K562 (cell line): ENCODE results near the gene POLR3GL. TPM values are rescaled to one million over a fixed set of nuclear protein-coding genes. Genes with fewer than 3 reads are reported as not detected.

ENCODE experiments used
- ARID1B ChIP-seq: fragments of 450-650 bp; IDR thresholded peaks from 2 replicates; pipeline ENCODE4 v1.6.1; 2016; ENCODE audit warnings: antibody characterized with exemption, mild to moderate bottlenecking, inconsistent platforms
- ARID3A ChIP-seq: IDR thresholded peaks from 2 replicates; pipeline ENCODE4 v1.6.1; 2012; ENCODE audit warnings: low read depth, low read length, improper control_type of control experiment, borderline replicate concordance
- ELF2 ChIP-seq: fragments of 250-450 bp; sonication (Bioruptor Pico); IDR thresholded peaks from 2 replicates; pipeline ENCODE4 v1.5.0; 2021; ENCODE audit warnings: mild to moderate bottlenecking
- EP300 ChIP-seq: IDR thresholded peaks from 2 replicates; pipeline ENCODE4 v1.6.1; 2012; ENCODE audit warnings: low read length, improper control_type of control experiment
- FOXM1 ChIP-seq, 2 experiments: fragments of 450-650 bp in 1 of 2; sonication (generic) in 1 of 2; formaldehyde crosslinking in 1 of 2; IDR thresholded peaks; 2 replicates each; pipeline versions ENCODE4 v1.6.1 to v1.9.0; 2017 to 2022; ENCODE audit warnings: low read depth in 2 of 2, mild to moderate bottlenecking in 2 of 2, missing genetic modification reagents in 1 of 2, moderate library complexity in 1 of 2
- MLLT1 ChIP-seq, 2 experiments: fragments of 450-650 bp; IDR thresholded peaks; 2 replicates each; pipeline ENCODE4 v1.6.1; 2016
- NFRKB ChIP-seq: fragments of 450-650 bp; IDR thresholded peaks from 2 replicates; pipeline ENCODE4 v1.6.1; 2016; ENCODE audit warnings: low read depth
- NUFIP1 ChIP-seq: fragments of 450-650 bp; IDR thresholded peaks from 2 replicates; pipeline ENCODE4 v1.6.1; 2018; ENCODE audit not compliant: partially characterized antibody
- SMAD1 ChIP-seq: fragments of 150-350 bp; IDR thresholded peaks from 2 replicates; pipeline ENCODE4 v1.6.1; 2014; ENCODE audit warnings: low read length, low read depth; ENCODE audit not compliant: partially characterized antibody
- SMAD3 ChIP-seq: fragments of 450-650 bp; formaldehyde crosslinking; conservative IDR thresholded peaks from 2 replicates; pipeline ENCODE4 v1.4.0; 2020; ENCODE audit warnings: mild to moderate bottlenecking
- SMARCA5 ChIP-seq: fragments of 450-650 bp; IDR thresholded peaks from 2 replicates; pipeline ENCODE4 v1.6.1; 2016
- TBP ChIP-seq: optimal IDR thresholded peaks from 2 replicates; pipeline ENCODE3; 2011; ENCODE audit warnings: low read depth, low read length, improper control_type of control experiment
- THRB ChIP-seq: fragments of 450-650 bp; formaldehyde crosslinking; conservative IDR thresholded peaks from 2 replicates; pipeline ENCODE4 v1.4.0; 2022; ENCODE audit warnings: mild to moderate bottlenecking, missing genetic modification characterization
- TRIM25 ChIP-seq: fragments of 450-650 bp; IDR thresholded peaks from 2 replicates; pipeline ENCODE4 v1.7.0; 2016; ENCODE audit warnings: borderline replicate concordance
- ZBTB5 ChIP-seq: fragments of 450-650 bp; IDR thresholded peaks from 2 replicates; pipeline ENCODE4 v1.6.1; 2017; ENCODE audit warnings: antibody characterized with exemption
- ZEB2 ChIP-seq: fragments of 450-650 bp; IDR thresholded peaks from 2 replicates; pipeline ENCODE4 v1.6.1; 2016
- ZNF445 ChIP-seq: fragments of 250-450 bp; sonication (Bioruptor Pico); IDR thresholded peaks from 2 replicates; pipeline ENCODE4 v1.4.0; 2020; ENCODE audit warnings: low read depth, mild to moderate bottlenecking, moderate library complexity
- ZNF785 ChIP-seq: fragments of 250-450 bp; sonication (Bioruptor Pico); IDR thresholded peaks from 2 replicates; pipeline ENCODE4 v1.4.0; 2020; ENCODE audit warnings: mild to moderate bottlenecking
- ZNF830 ChIP-seq: fragments of 250-450 bp; sonication (Bioruptor Pico); IDR thresholded peaks from 2 replicates; pipeline ENCODE4 v1.5.0; 2021; ENCODE audit warnings: mild to moderate bottlenecking
- polyA plus RNA-seq, 8 experiments: library from polyadenylated mRNA; depleted of rRNA in 4 of 8; stranded (reverse) in 5 of 8; unstranded in 3 of 8; fragments of >200 nt; fragmentation: Nextera tagmentation in 2 of 8; fragmentation: Illumina TruSeq in 1 of 8; extraction: Ambion mirVana in 2 of 8; extraction: Trizol in 1 of 8; gene quantifications; 2 replicates each; pipeline versions ENCODE4 v1.2.1 to v1.2.3, GENCODE V29; 2011 to 2014; ENCODE audit warnings: inconsistent platforms in 1 of 8, missing spikeins in 1 of 8
- total RNA-seq, 7 experiments: library from RNA; depleted of rRNA in 6 of 7; stranded (reverse); fragments of >200 nt in 6 of 7; fragmentation: Illumina TruSeq in 2 of 7; extraction: Trizol in 2 of 7; gene quantifications; 2 replicates each; pipeline versions ENCODE4 v1.2.1 to v1.2.3, GENCODE V29; 2011 to 2021; ENCODE audit warnings: low replicate concordance in 1 of 7

POLR3GL gene
- total and polyA plus RNA-seq, 9 of the 15 experiments (the other 6 are each of a cell fraction or from before 2014, with no cell fraction given) = 14.6 to 48.4 (median 38.2) TPM

- TF ChIP-seq TRIM25 (no peak), THRB (0 out of 2 replicates have a peak, but pooled peaks have one; percentile 9), ARID1B (peak; percentile 52), ZEB2 (peak; percentile 90), ZBTB5 (peak; percentile 15; the same call in 1 of the 2 replicates), NFRKB (peak; percentile 92; the same call in 1 of the 2 replicates), ZNF785 (CRISPR knock-in tag) (no peak), SMARCA5 (0 out of 2 replicates have a peak, but pooled peaks have one; percentile 47), ARID3A (no peak), SMAD3 (CRISPR knock-in tag) (no peak), MLLT1 (IDR thresholded peaks at IDR 0.05) (peak in 1 of 2 experiments; percentile 3; a peak in 1 of 4 replicates), SMAD1 (peak; percentile 17), EP300 (peak; percentile 52; the same call in 1 of the 2 replicates), FOXM1 (IDR thresholded peaks at IDR 0.05; ENCODE audit: low read depth) (no peak), FOXM1 (CRISPR knock-in tag; IDR thresholded peaks at IDR 0.05; ENCODE audit: low read depth) (0 out of 2 replicates have a peak, but pooled peaks have one; percentile 23), TBP (peak; percentile 47), ZNF830 (CRISPR knock-in tag) (0 out of 2 replicates have a peak, but pooled peaks have one; percentile 43), ZNF445 (CRISPR knock-in tag) (no peak; the same call in 1 of the 2 replicates), ELF2 (CRISPR knock-in tag) (0 out of 2 replicates have a peak, but pooled peaks have one; percentile 8), NUFIP1 (no peak)
These were observed 32.7 kb downstream of the POLR3GL start (continued) for GRCh38 chr1:145997016-145997717.
